HCT116 (cell line): ENCODE data around the gene ACVR1. TPM values are rescaled to one million over a fixed set of nuclear protein-coding genes. Genes with fewer than 3 reads are reported as not detected.

Source experiments
- ATAC-seq: fragments of 200-7000 bp; cut with Tn5 transposase; 2 replicates; pipeline ENCODE4 v1.9.1; 2020; ENCODE audit warnings: mild to moderate bottlenecking, moderate library complexity
- BruUV-seq: library from RNA; stranded (reverse); fragments of 400-500 nt; replicated peaks from 2 replicates; lab custom pipeline; 2021; lab: Mats Ljungman, UMichigan
- CTCF ChIA-PET: fragments of 300-600 bp; sonication (Branson Sonifier 250); formaldehyde crosslinking; loops from one replicate; lab custom pipeline; 2021; ENCODE audit warnings: antibody characterized with exemption; lab: Charles Lee
- POLR2A ChIA-PET: fragments of 300-600, 350-600 bp; sonication (Branson Sonifier 250); formaldehyde crosslinking; loops from one replicate; lab custom pipeline; 2021; ENCODE audit warnings: antibody characterized with exemption; lab: Charles Lee
- RAD21 ChIA-PET, 2 experiments: fragments of 300-600 bp; sonication (Branson Sonifier 250); formaldehyde crosslinking; loops; one replicate each; lab custom pipeline; 2023; ENCODE audit warnings: low total read pairs in 2 of 2; ENCODE audit not compliant: uncharacterized antibody in 2 of 2, unreplicated experiment in 2 of 2, low non-redundant PET in 1 of 2; lab: Charles Lee
- DNase-seq: peaks from one replicate; pipeline ENCODE4 v3.0.0-alpha.2; 2010; ENCODE audit warnings: low read depth, low spot score
- H2AFZ ChIP-seq: fragments of 200-600 bp; shearing (Covaris generic), sonication (generic); 2 replicates; pipeline ENCODE4 v1.6.1; 2017; ENCODE audit warnings: low read depth, mixed run types, mixed read lengths, antibody characterized with exemption, low read length; ENCODE audit not compliant: poor library complexity, severe bottlenecking
- H3K27ac ChIP-seq: 2 replicates; pipeline ENCODE4 v1.5.1; 2012; ENCODE audit warnings: low read depth, low read length
- H3K27me3 ChIP-seq: fragments of 200-600 bp; sonication (generic); 2 replicates; pipeline ENCODE4 v1.6.1; 2016; ENCODE audit warnings: mixed run types, low read length, mixed read lengths; ENCODE audit not compliant: insufficient read depth
- H3K36me3 ChIP-seq, 2 experiments: fragments of 200-500 bp in 1 of 2; fragments of 200-600 bp in 1 of 2; sonication (Bioruptor generic) in 1 of 2; sonication (generic) in 1 of 2; 2 replicates each; pipeline versions ENCODE4 v1.5.1 to v1.6.1; 2014 to 2016; ENCODE audit warnings: low read length in 2 of 2, inconsistent platforms in 1 of 2, mixed read lengths in 1 of 2, mixed run types in 1 of 2; ENCODE audit not compliant: insufficient read depth in 2 of 2, control insufficient read depth in 1 of 2
- H3K4me1 ChIP-seq, 2 experiments: fragments of 200-600 bp in 1 of 2; sonication (generic) in 1 of 2; 2 replicates each; pipeline versions ENCODE4 v1.5.1 to v1.6.1; 2012 to 2017; ENCODE audit warnings: low read length in 2 of 2, inconsistent platforms in 1 of 2, mild to moderate bottlenecking in 1 of 2, mixed read lengths in 1 of 2, mixed run types in 1 of 2, moderate library complexity in 1 of 2; ENCODE audit not compliant: insufficient read depth in 2 of 2, control insufficient read depth in 1 of 2
- H3K4me2 ChIP-seq: fragments of 200-600 bp; sonication (generic); 2 replicates; pipeline ENCODE4 v1.6.1; 2017; ENCODE audit warnings: mixed run types, low read length, mixed read lengths
- H3K4me3 ChIP-seq, 2 experiments: fragments of 200-600 bp in 1 of 2; sonication (generic) in 1 of 2; replicated peaks in 1 of 2; 2 replicates each; pipeline ENCODE4 v1.5.1; 2011 to 2016; ENCODE audit warnings: low read length in 2 of 2, control low read depth in 1 of 2, low read depth in 1 of 2, mild to moderate bottlenecking in 1 of 2, mixed read lengths in 1 of 2, mixed run types in 1 of 2
- H3K79me2 ChIP-seq: fragments of 200-600 bp; sonication (generic); 2 replicates; pipeline ENCODE4 v1.6.1; 2017; ENCODE audit warnings: mild to moderate bottlenecking, mixed run types, low read length, moderate library complexity, mixed read lengths; ENCODE audit not compliant: insufficient read depth
- H3K9ac ChIP-seq: fragments of 200-600 bp; sonication (generic); 2 replicates; pipeline ENCODE4 v1.6.1; 2016; ENCODE audit warnings: low read length, mixed read lengths
- H3K9me2 ChIP-seq: fragments of 200-600 bp; sonication (generic), shearing (Covaris generic); 2 replicates; pipeline ENCODE4 v1.6.1; 2017; ENCODE audit warnings: mixed run types, mild to moderate bottlenecking, moderate library complexity; ENCODE audit not compliant: insufficient read depth
- H3K9me3 ChIP-seq, 2 experiments: fragments of 200-500 bp in 1 of 2; fragments of 200-600 bp in 1 of 2; sonication (Bioruptor generic) in 1 of 2; sonication (generic) in 1 of 2; 2 replicates each; pipeline ENCODE4 v1.6.1; 2014 to 2017; ENCODE audit warnings: low read length in 2 of 2, mixed read lengths in 2 of 2, inconsistent platforms in 1 of 2, low read depth in 1 of 2, mild to moderate bottlenecking in 1 of 2, mixed run types in 1 of 2, moderate library complexity in 1 of 2; ENCODE audit not compliant: control insufficient read depth in 1 of 2, insufficient read depth in 1 of 2
- H4K20me1 ChIP-seq: fragments of 200-600 bp; sonication (generic), shearing (Covaris generic); 2 replicates; pipeline ENCODE4 v1.6.1; 2017; ENCODE audit warnings: mixed run types, mild to moderate bottlenecking, moderate library complexity; ENCODE audit not compliant: insufficient read depth
- CEBPB ChIP-seq: IDR thresholded peaks from 2 replicates; pipeline ENCODE4 v1.6.1; 2012; ENCODE audit warnings: low read depth
- ELF1 ChIP-seq: IDR thresholded peaks from 2 replicates; pipeline ENCODE4 v1.6.1; 2012; ENCODE audit warnings: low read depth, borderline replicate concordance
- EZH2 ChIP-seq: fragments of 200-600 bp; sonication (generic); IDR thresholded peaks from 2 replicates; pipeline ENCODE4 v1.6.1; 2017; ENCODE audit warnings: antibody characterized with exemption, mixed run types
- POLR2AphosphoS5 ChIP-seq: IDR thresholded peaks from 2 replicates; pipeline ENCODE4 v1.6.1; 2011; ENCODE audit warnings: mild to moderate bottlenecking, low read depth, low read length, moderate library complexity
- REST ChIP-seq: IDR thresholded peaks from 2 replicates; pipeline ENCODE4 v1.6.1; 2012; ENCODE audit warnings: low read depth
- SP1 ChIP-seq: IDR thresholded peaks from 2 replicates; pipeline ENCODE4 v1.6.1; 2012; ENCODE audit warnings: low read depth
- SRF ChIP-seq: IDR thresholded peaks from 2 replicates; pipeline ENCODE4 v1.6.1; 2012; ENCODE audit warnings: low read depth
- ZBTB33 ChIP-seq: IDR thresholded peaks from 2 replicates; pipeline ENCODE4 v1.6.1; 2011; ENCODE audit warnings: mild to moderate bottlenecking, low read length, moderate library complexity; ENCODE audit not compliant: insufficient replicate concordance; ENCODE audit errors: extremely low read depth
- ZFX ChIP-seq: fragments of 450-650 bp; IDR thresholded peaks from 2 replicates; pipeline ENCODE4 v1.6.1; 2017
- intact Hi-C: fragments of 100-400 bp; cut with micrococcal nuclease; formaldehyde crosslinking; loops from 2 replicates; pipeline ENCODE4 v1.10.0; 2022
- total RNA-seq: library from RNA; stranded (reverse); gene quantifications from one replicate; pipeline ENCODE4 v1.2.1, GENCODE V29; 2021; ENCODE audit not compliant: unreplicated experiment

The ACVR1 gene
- total RNA-seq, 1 experiment from 2014 or later: 16.9 TPM

GRCh38 chr2:157789256-157789655 lies 86.9 kb downstream of the ACVR1 start:
- POLR2A ChIA-PET: no interaction called here
- ATAC-seq: no peak
- Histone ChIP-seq H3K9me2 (no peaks in the 10 kb centered on the region), H3K9me3 (no peaks in the 10 kb centered on the region), H3K9ac (no peak overlapping the region), H3K4me1 (peaks cover 5 to 7% of the 10 kb centered on the region in 2 experiments), H2AFZ (no peak overlapping the region), H3K79me2 (no peaks in the 10 kb centered on the region), H3K27ac (no peak overlapping the region), H3K4me3 (no peak overlapping the region), H3K27me3 (no peaks in the 10 kb centered on the region), H3K36me3 (no peaks in the 10 kb centered on the region), H4K20me1 (no peaks in the 10 kb centered on the region), H3K4me2 (no peak overlapping the region)
- CTCF ChIA-PET: no interaction called here
- RAD21 ChIA-PET: no interaction called here
- intact Hi-C loops: no loop called here
- TF ChIP-seq ELF1: no peak
- no peak for TF ChIP-seq ZFX
- no peak for TF ChIP-seq CEBPB
- TF ChIP-seq SRF: no peak
- no peak for TF ChIP-seq POLR2AphosphoS5
- no peak for DNase-seq
- BruUV-seq: no TSS peak

GRCh38 chr2:157788201-157788600 lies 87.9 kb downstream of the ACVR1 start:
- H3K9ac ChIP-seq: no peak overlapping the region
- intact Hi-C loops: no loop called here
- no peaks in the 10 kb centered on the region for H3K27me3 ChIP-seq
- H3K79me2 ChIP-seq: no peaks in the 10 kb centered on the region
- H3K4me1 ChIP-seq: peaks cover 10 to 11% of the 10 kb centered on the region in 2 experiments
- no peak for DNase-seq
- no peaks in the 10 kb centered on the region for H3K9me3 ChIP-seq
- ChIA-PET CTCF (no interaction called here), POLR2A (no interaction called here), RAD21 (no interaction called here)
- no peak for ATAC-seq
- no peaks in the 10 kb centered on the region for H4K20me1 ChIP-seq
- TF ChIP-seq EZH2 (no peak), REST (no peak), ZBTB33 (no peak), SP1 (no peak)
- no peak overlapping the region for H2AFZ ChIP-seq
- no peaks in the 10 kb centered on the region for H3K36me3 ChIP-seq
- no peaks in the 10 kb centered on the region for H3K9me2 ChIP-seq
- no TSS peak for BruUV-seq
- no peak overlapping the region for H3K4me2 ChIP-seq
- no peak overlapping the region for H3K4me3 ChIP-seq
- H3K27ac ChIP-seq: no peak overlapping the region
